ENCODE results near the gene TBRG1. TPM values are rescaled to one million over a fixed set of nuclear protein-coding genes. Genes with fewer than 3 reads are reported as not detected.
"Not testable (repeated sequence)": the region's sequence is repeated elsewhere in the genome, so short reads cannot be mapped to it uniquely, and the experiment has no call there.

Gene TBRG1
- polyA plus RNA-seq, 2 donors: 16.5 to 16.9 TPM

DNA sequence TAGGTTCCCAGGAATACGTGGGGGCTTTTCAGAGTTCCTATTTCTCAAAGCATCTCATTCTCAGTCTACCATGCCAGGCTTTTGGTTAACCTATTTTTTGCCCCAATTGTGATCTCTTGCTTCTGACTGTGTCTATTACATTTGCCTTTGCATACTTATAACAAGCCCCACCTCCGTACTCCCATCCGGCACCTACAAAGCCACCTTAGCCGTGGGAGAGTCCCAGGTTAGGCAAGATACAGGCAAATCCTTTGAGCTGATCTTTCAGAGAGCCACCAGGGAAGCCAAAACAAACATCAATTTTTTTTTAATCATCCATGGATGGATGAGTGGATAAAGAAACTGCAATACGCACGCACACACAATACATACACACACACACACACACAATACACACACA, 30.0 kb upstream of the TBRG1 start:
- Histone ChIP-seq H3K4me1 (ENCODE audit: control insufficient read depth in 2 of 2, insufficient read depth in 2 of 2, low read length in 1 of 2) (no peaks in the 10 kb centered on the region), H3K27ac (ENCODE audit: low read depth in 2 of 2, low read length in 1 of 2) (no peak overlapping the region), H3K36me3 (ENCODE audit: control insufficient read depth in 2 of 2, insufficient read depth in 2 of 2, low read length in 1 of 2) (no peaks in the 10 kb centered on the region), H3K27me3 (ENCODE audit: control insufficient read depth in 1 of 2, insufficient read depth in 2 of 2, low read length in 2 of 2) (no peaks in the 10 kb centered on the region), H3K4me3 (ENCODE audit: low read depth in 1 of 2, low read length in 2 of 2) (no peak overlapping the region), H3K9me3 (ENCODE audit: control insufficient read depth in 2 of 2, insufficient read depth in 1 of 2, low read depth in 1 of 2, low read length in 1 of 2) (no peaks in the 10 kb centered on the region)
- 59 to 70% methylated on average over 6 of the region's 6 CpGs for WGBS, 2 donors

DNA sequence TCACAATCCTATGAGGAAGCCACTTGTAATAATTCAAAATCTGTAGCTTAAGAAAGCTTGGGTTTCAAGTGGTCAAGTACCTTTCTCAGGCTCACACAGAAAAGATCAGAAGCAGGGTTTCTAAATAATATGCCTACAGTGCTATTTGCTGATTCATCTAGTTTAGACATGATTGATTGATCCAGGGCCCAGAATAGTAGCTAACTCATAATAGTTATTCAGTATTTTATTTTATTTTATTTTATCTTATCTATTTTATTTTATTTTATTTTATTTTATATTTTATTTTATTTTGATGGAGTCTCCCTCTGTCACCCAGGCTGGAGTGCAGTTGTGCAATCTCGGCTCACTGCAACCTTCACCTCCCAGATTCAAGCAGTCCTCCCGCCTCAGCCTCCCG, 27.4 kb upstream of the TBRG1 start:
- Histone ChIP-seq H3K9me3 (ENCODE audit: control insufficient read depth in 2 of 2, insufficient read depth in 1 of 2, low read depth in 1 of 2, low read length in 1 of 2) (no peaks in the 10 kb centered on the region), H3K27me3 (ENCODE audit: control insufficient read depth in 1 of 2, insufficient read depth in 2 of 2, low read length in 2 of 2) (no peaks in the 10 kb centered on the region), H3K4me3 (ENCODE audit: low read depth in 1 of 2, low read length in 2 of 2) (no peak overlapping the region), H3K36me3 (ENCODE audit: control insufficient read depth in 2 of 2, insufficient read depth in 2 of 2, low read length in 1 of 2) (no peaks in the 10 kb centered on the region), H3K4me1 (ENCODE audit: control insufficient read depth in 2 of 2, insufficient read depth in 2 of 2, low read length in 1 of 2) (no peaks in the 10 kb centered on the region), H3K27ac (ENCODE audit: low read depth in 2 of 2, low read length in 1 of 2) (no peak overlapping the region)
- 89% methylated on average over 3 of the region's 3 CpGs for WGBS, 2 donors

DNA sequence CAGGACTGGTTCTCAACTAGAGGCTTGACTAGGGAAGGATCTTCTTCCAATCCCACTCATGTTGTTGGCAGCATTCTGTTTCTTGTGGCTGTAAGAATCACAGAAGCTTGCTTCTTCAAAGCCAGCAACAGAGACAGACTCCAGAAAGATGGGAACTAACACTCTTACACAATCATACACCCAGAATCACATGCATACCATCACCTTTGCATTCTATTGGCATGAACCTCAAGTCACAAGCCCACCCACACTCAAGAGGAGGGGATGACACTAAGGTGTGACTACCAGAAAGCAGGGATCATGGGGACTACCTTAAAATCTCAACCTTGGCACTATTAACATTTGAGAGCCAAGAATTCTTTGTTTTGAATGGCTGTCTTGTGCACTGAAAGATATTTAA, 25.0 kb upstream of the TBRG1 start:
- H3K27ac ChIP-seq (ENCODE audit: low read depth in 2 of 2, low read length in 1 of 2): no peak overlapping the region
- H3K4me3 ChIP-seq (ENCODE audit: low read depth in 1 of 2, low read length in 2 of 2): no peak overlapping the region
- H3K9me3 ChIP-seq (ENCODE audit: control insufficient read depth in 2 of 2, insufficient read depth in 1 of 2, low read depth in 1 of 2, low read length in 1 of 2): no peaks in the 10 kb centered on the region
- no peaks in the 10 kb centered on the region for H3K4me1 ChIP-seq (ENCODE audit: control insufficient read depth in 2 of 2, insufficient read depth in 2 of 2, low read length in 1 of 2)
- no peaks in the 10 kb centered on the region for H3K36me3 ChIP-seq (ENCODE audit: control insufficient read depth in 2 of 2, insufficient read depth in 2 of 2, low read length in 1 of 2)
- no peaks in the 10 kb centered on the region for H3K27me3 ChIP-seq (ENCODE audit: control insufficient read depth in 1 of 2, insufficient read depth in 2 of 2, low read length in 2 of 2)

DNA sequence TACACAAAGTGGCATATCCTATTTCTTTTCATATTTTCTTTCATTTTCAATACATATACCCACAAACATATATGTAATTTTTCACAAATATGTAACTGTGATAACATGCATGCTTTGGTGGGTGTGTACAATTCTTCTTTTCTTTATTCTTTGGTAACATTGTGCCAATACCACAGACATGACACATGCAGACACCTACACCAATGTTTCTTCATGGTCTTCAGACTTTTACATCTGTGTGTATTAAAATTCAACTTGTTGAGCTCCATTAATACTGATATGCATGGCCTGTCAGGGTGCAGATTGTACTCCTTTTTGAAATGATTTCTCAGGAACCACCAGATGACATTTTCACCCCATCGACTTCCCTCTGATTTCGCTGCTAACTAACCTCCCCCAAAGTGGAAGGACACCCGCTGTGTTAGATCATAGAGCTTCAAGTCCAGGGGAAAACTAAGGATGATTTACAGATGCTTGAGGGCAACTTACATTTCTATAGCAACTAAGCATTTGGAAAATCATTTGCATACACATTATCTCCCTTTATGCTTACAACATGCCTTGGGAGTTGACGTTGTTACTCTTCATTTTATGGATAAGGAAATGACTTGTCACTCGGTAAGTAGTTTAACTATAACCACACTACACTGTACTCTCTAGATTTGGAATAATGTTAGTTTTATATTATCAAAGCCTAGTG, 21.9 kb upstream of the TBRG1 start:
- no peak overlapping the region for H3K27ac ChIP-seq (ENCODE audit: low read depth in 2 of 2, low read length in 1 of 2)
- no peaks in the 10 kb centered on the region for H3K4me1 ChIP-seq (ENCODE audit: control insufficient read depth in 2 of 2, insufficient read depth in 2 of 2, low read length in 1 of 2)
- H3K9me3 ChIP-seq (ENCODE audit: control insufficient read depth in 2 of 2, insufficient read depth in 1 of 2, low read depth in 1 of 2, low read length in 1 of 2): no peaks in the 10 kb centered on the region
- no peaks in the 10 kb centered on the region for H3K27me3 ChIP-seq (ENCODE audit: control insufficient read depth in 1 of 2, insufficient read depth in 2 of 2, low read length in 2 of 2)
- no peak overlapping the region for H3K4me3 ChIP-seq (ENCODE audit: low read depth in 1 of 2, low read length in 2 of 2)
- no peaks in the 10 kb centered on the region for H3K36me3 ChIP-seq (ENCODE audit: control insufficient read depth in 2 of 2, insufficient read depth in 2 of 2, low read length in 1 of 2)
- WGBS, 2 donors: 63 to 65% methylated on average over 5 of the region's 5 CpGs

DNA sequence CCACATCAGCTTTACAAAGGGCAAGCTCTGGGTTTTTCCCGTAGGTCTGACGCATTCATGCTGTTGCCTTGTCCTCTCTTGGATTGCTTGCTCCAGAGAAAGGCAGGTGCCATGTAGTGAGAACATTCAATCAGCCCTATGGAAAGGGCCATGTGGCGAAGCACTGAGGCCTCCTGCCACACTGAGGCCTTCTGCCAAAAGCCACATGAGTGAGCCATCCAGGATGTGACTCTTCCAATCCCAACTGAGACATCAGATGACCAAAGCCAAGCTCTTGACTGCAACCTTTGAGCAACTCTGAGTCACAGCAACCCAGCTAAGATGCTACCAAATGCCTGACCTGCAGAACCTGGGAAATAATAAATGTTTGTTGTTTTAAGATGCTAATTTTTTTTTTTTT, 20.5 kb upstream of the TBRG1 start:
- Histone ChIP-seq H3K27ac (ENCODE audit: low read depth in 2 of 2, low read length in 1 of 2) (no peak overlapping the region), H3K4me1 (ENCODE audit: control insufficient read depth in 2 of 2, insufficient read depth in 2 of 2, low read length in 1 of 2) (no peaks in the 10 kb centered on the region), H3K9me3 (ENCODE audit: control insufficient read depth in 2 of 2, insufficient read depth in 1 of 2, low read depth in 1 of 2, low read length in 1 of 2) (no peaks in the 10 kb centered on the region), H3K27me3 (ENCODE audit: control insufficient read depth in 1 of 2, insufficient read depth in 2 of 2, low read length in 2 of 2) (no peaks in the 10 kb centered on the region), H3K36me3 (ENCODE audit: control insufficient read depth in 2 of 2, insufficient read depth in 2 of 2, low read length in 1 of 2) (no peaks in the 10 kb centered on the region), H3K4me3 (ENCODE audit: low read depth in 1 of 2, low read length in 2 of 2) (no peak overlapping the region)
- 83% methylated on average over 3 of the region's 3 CpGs for WGBS, 2 donors

DNA sequence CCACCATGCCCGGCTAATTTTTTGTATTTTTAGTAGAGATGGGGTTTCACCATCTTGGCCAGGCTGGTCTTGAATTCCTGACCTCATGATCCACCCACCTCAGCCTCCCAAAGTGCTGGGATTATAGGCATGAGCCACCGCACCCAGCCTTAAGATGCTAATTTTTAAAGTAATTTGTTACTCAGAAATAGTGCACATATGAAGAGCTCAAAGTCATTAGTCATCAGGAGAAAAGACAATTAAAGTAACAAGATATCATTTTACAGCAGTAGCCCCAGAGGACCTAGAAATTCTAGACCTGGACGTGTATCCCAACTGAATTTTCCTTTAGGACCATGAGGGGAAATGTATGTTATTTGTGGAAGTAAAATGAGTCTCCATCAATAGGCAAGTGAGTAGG, 19.9 kb upstream of the TBRG1 start:
- 67 to 81% methylated on average over 3 of the region's 3 CpGs for WGBS, 2 donors
- H3K27me3 ChIP-seq (ENCODE audit: control insufficient read depth in 1 of 2, insufficient read depth in 2 of 2, low read length in 2 of 2); H3K9me3 ChIP-seq (ENCODE audit: control insufficient read depth in 2 of 2, insufficient read depth in 1 of 2, low read depth in 1 of 2, low read length in 1 of 2); H3K27ac ChIP-seq (ENCODE audit: low read depth in 2 of 2, low read length in 1 of 2); H3K4me3 ChIP-seq (ENCODE audit: low read depth in 1 of 2, low read length in 2 of 2); H3K4me1 ChIP-seq (ENCODE audit: control insufficient read depth in 2 of 2, insufficient read depth in 2 of 2, low read length in 1 of 2); H3K36me3 ChIP-seq (ENCODE audit: control insufficient read depth in 2 of 2, insufficient read depth in 2 of 2, low read length in 1 of 2): not testable (repeated sequence)

DNA sequence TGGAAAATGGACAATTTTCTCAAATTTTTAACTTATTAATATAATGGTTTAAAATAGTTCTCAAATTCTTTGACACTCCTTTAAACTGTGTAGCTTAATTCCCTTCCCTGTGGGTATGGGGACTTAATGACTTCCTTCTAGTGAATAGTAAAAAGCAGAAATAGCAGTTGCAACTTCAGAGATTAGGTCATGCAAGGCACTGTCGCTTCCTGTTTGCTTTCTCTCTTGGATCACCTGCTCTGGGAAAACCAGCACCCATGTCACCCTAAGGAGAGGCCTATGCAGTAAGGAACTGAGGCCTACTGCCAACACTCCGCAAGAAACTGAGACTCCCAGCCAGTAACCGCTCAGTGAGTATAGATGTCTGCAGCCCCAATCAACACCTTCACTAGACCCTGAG, 16.9 kb upstream of the TBRG1 start:
- Histone ChIP-seq H3K9me3 (ENCODE audit: control insufficient read depth in 2 of 2, insufficient read depth in 1 of 2, low read depth in 1 of 2, low read length in 1 of 2) (no peaks in the 10 kb centered on the region), H3K27me3 (ENCODE audit: control insufficient read depth in 1 of 2, insufficient read depth in 2 of 2, low read length in 2 of 2) (no peaks in the 10 kb centered on the region), H3K36me3 (ENCODE audit: control insufficient read depth in 2 of 2, insufficient read depth in 2 of 2, low read length in 1 of 2) (no peaks in the 10 kb centered on the region), H3K27ac (ENCODE audit: low read depth in 2 of 2, low read length in 1 of 2) (no peak overlapping the region), H3K4me1 (ENCODE audit: control insufficient read depth in 2 of 2, insufficient read depth in 2 of 2, low read length in 1 of 2) (no peaks in the 10 kb centered on the region), H3K4me3 (ENCODE audit: low read depth in 1 of 2, low read length in 2 of 2) (no peak overlapping the region)
- WGBS, 2 donors: 80 to 84% methylated on average over 3 of the region's 3 CpGs

DNA sequence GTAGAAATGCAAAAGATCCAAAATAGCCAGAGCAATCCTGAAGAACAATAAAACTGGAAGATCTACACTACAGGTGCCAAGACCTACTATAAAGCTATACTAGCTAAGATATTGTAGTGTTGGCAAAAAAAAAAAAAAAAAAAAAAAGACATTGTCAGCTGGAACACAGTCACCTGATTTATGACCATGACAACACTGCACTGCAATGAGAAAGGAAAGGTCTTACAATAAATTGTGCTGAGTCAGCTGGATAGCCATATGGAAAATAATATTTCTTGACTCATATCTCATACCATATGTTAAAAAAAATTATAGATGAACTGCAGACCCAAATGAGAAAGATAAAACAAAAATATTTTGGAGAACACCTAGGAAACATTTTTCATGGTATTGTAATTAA, 14.5 kb upstream of the TBRG1 start:
- no peaks in the 10 kb centered on the region for H3K27me3 ChIP-seq (ENCODE audit: control insufficient read depth in 1 of 2, insufficient read depth in 2 of 2, low read length in 2 of 2)
- H3K36me3 ChIP-seq (ENCODE audit: control insufficient read depth in 2 of 2, insufficient read depth in 2 of 2, low read length in 1 of 2): no peaks in the 10 kb centered on the region
- no peak overlapping the region for H3K27ac ChIP-seq (ENCODE audit: low read depth in 2 of 2, low read length in 1 of 2)
- no peaks in the 10 kb centered on the region for H3K9me3 ChIP-seq (ENCODE audit: control insufficient read depth in 2 of 2, insufficient read depth in 1 of 2, low read depth in 1 of 2, low read length in 1 of 2)
- H3K4me1 ChIP-seq (ENCODE audit: control insufficient read depth in 2 of 2, insufficient read depth in 2 of 2, low read length in 1 of 2): no peaks in the 10 kb centered on the region
- no peak overlapping the region for H3K4me3 ChIP-seq (ENCODE audit: low read depth in 1 of 2, low read length in 2 of 2)

DNA sequence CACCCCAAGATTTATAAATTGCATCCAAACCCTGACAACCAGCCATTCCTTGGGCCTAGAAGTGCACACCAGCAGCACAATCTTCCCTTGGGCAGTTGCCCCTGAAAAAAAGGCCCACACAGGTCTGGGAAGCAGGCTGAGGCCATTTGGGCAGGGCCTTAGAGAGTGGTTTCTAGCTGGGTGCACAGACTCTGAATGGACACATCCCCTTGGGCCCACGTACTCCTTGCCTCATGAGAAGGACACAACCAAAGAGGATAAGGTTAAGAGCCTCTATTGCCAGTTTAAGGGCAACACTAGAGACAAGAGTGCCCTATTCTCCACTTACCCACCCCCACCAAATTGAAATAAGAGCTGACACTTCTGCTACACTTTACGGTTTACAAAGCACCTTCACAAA, 12.4 kb upstream of the TBRG1 start:
- Histone ChIP-seq H3K4me1 (ENCODE audit: control insufficient read depth in 2 of 2, insufficient read depth in 2 of 2, low read length in 1 of 2) (no peaks in the 10 kb centered on the region), H3K4me3 (ENCODE audit: low read depth in 1 of 2, low read length in 2 of 2) (no peak overlapping the region), H3K27ac (ENCODE audit: low read depth in 2 of 2, low read length in 1 of 2) (no peak overlapping the region), H3K36me3 (ENCODE audit: control insufficient read depth in 2 of 2, insufficient read depth in 2 of 2, low read length in 1 of 2) (no peaks in the 10 kb centered on the region), H3K9me3 (ENCODE audit: control insufficient read depth in 2 of 2, insufficient read depth in 1 of 2, low read depth in 1 of 2, low read length in 1 of 2) (no peaks in the 10 kb centered on the region), H3K27me3 (ENCODE audit: control insufficient read depth in 1 of 2, insufficient read depth in 2 of 2, low read length in 2 of 2) (no peaks in the 10 kb centered on the region)
- WGBS, 2 donors: 83 to 87% methylated on average over 2 of the region's 2 CpGs

DNA sequence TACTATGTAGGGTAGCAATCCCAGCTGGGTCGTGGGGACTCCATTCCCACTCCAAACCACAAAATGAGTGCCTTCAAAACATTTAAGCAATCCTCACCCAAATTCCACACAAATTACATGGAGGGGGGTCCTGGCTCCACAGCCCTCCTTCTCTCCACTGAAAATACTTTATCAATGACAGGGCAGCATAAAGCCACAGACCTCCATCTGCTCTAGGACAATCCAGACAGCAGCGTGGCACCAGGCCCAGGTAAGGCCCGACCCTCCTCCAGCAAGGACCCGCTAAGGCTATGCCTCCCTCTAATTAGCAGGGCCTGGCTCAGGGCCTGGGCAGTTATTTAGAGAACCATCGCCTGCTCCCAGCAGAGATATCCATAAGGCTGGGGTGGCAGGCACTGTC, 11.6 kb upstream of the TBRG1 start, which contains the start of gene PANX3:
Gene PANX3 (plus strand): TSS at position 365 of the 400 bp plus-strand sequence. CDS start 129 bp downstream, outside the sequence.
- H3K27me3 ChIP-seq (ENCODE audit: control insufficient read depth in 1 of 2, insufficient read depth in 2 of 2, low read length in 2 of 2): no peaks in the 10 kb centered on the region
- H3K4me3 ChIP-seq (ENCODE audit: low read depth in 1 of 2, low read length in 2 of 2): no peak within 1 kb of the TSS
- no peaks in the 10 kb centered on the region for H3K4me1 ChIP-seq (ENCODE audit: control insufficient read depth in 2 of 2, insufficient read depth in 2 of 2, low read length in 1 of 2)
- 70 to 77% methylated on average over 5 of the region's 5 CpGs for WGBS, 2 donors
- no peaks in the 10 kb centered on the region for H3K9me3 ChIP-seq (ENCODE audit: control insufficient read depth in 2 of 2, insufficient read depth in 1 of 2, low read depth in 1 of 2, low read length in 1 of 2)
- no peaks in the 10 kb centered on the region for H3K36me3 ChIP-seq (ENCODE audit: control insufficient read depth in 2 of 2, insufficient read depth in 2 of 2, low read length in 1 of 2)
- H3K27ac ChIP-seq (ENCODE audit: low read depth in 2 of 2, low read length in 1 of 2): no peak within 1 kb of the TSS
